OCI-LY7 (cell line): Measurements from ENCODE around the gene EBF3. TPM values are rescaled to one million over a fixed set of nuclear protein-coding genes. Genes with fewer than 3 reads are reported as not detected.

Experiments
- BruUV-seq: library from RNA; stranded (reverse); fragments of 400-500 nt; replicated peaks from 2 replicates; lab custom pipeline; 2021; lab: Mats Ljungman, UMichigan
- CTCF ChIA-PET: fragments of 300-600 bp; sonication (Branson Sonifier 250); formaldehyde crosslinking; loops from one replicate; lab custom pipeline; 2022; ENCODE audit warnings: antibody characterized with exemption; ENCODE audit not compliant: unreplicated experiment; lab: Charles Lee
- POLR2A ChIA-PET: fragments of 300-600 bp; sonication (Branson Sonifier 250); formaldehyde crosslinking; loops from one replicate; lab custom pipeline; 2022; ENCODE audit warnings: antibody characterized with exemption; lab: Charles Lee
- DNase-seq: peaks from one replicate; pipeline ENCODE4 v3.0.0-alpha.2; 2015; ENCODE audit warnings: low spot score
- H2AFZ ChIP-seq: fragments of 200-600 bp; sonication (generic), shearing (Covaris generic); 2 replicates; pipeline ENCODE4 v1.6.1; 2014; ENCODE audit warnings: mild to moderate bottlenecking, antibody characterized with exemption, low read length, moderate library complexity
- H3K27ac ChIP-seq: fragments of 200-600 bp; sonication (generic); 2 replicates; pipeline ENCODE4 v1.5.1; 2014; ENCODE audit warnings: mixed run types, low read depth, mild to moderate bottlenecking, moderate library complexity, low read length, inconsistent platforms; ENCODE audit not compliant: poor library complexity, severe bottlenecking
- H3K36me3 ChIP-seq: fragments of 200-600 bp; sonication (generic); 2 replicates; pipeline ENCODE4 v1.6.1; 2014; ENCODE audit warnings: mild to moderate bottlenecking, antibody characterized with exemption, low read length, moderate library complexity, mixed read lengths; ENCODE audit not compliant: insufficient read depth
- H3K4me1 ChIP-seq: fragments of 200-600 bp; sonication (generic); 2 replicates; pipeline ENCODE4 v1.5.1; 2014; ENCODE audit warnings: mild to moderate bottlenecking, low read length; ENCODE audit not compliant: insufficient read depth, poor library complexity, severe bottlenecking
- H3K4me2 ChIP-seq: fragments of 200-600 bp; sonication (generic); 2 replicates; pipeline ENCODE4 v1.6.1; 2014; ENCODE audit warnings: mild to moderate bottlenecking, low read length
- H3K4me3 ChIP-seq: fragments of 200-600 bp; sonication (generic); 2 replicates; pipeline ENCODE4 v1.5.1; 2014; ENCODE audit warnings: mild to moderate bottlenecking, low read depth, low read length; ENCODE audit not compliant: poor library complexity, severe bottlenecking
- H3K79me2 ChIP-seq: fragments of 200-600 bp; sonication (generic); 2 replicates; pipeline ENCODE4 v1.6.1; 2016; ENCODE audit warnings: low read depth, mild to moderate bottlenecking, low read length, moderate library complexity, mixed read lengths; ENCODE audit not compliant: insufficient read depth
- H3K9me2 ChIP-seq: fragments of 200-600 bp; sonication (generic); 2 replicates; pipeline ENCODE4 v1.6.1; 2016; ENCODE audit warnings: mild to moderate bottlenecking, low read length, mixed read lengths; ENCODE audit not compliant: insufficient read depth
- H3K9me3 ChIP-seq: fragments of 200-600 bp; sonication (generic); 2 replicates; pipeline ENCODE4 v1.6.1; 2014; ENCODE audit warnings: mild to moderate bottlenecking, mixed run types, low read length, mixed read lengths
- H4K20me1 ChIP-seq: fragments of 200-600 bp; sonication (generic); 2 replicates; pipeline ENCODE4 v1.6.1; 2014; ENCODE audit warnings: mild to moderate bottlenecking, antibody characterized with exemption, low read length, moderate library complexity, mixed read lengths; ENCODE audit not compliant: insufficient read depth
- CTCF ChIP-seq: fragments of 200-600 bp; sonication (generic); conservative IDR thresholded peaks from 2 replicates; pipeline ENCODE4 v1.5.1; 2014; ENCODE audit warnings: mild to moderate bottlenecking, antibody characterized with exemption, low read length, moderate library complexity, mixed read lengths
- EZH2phosphoT487 ChIP-seq: fragments of 200-600 bp; sonication (generic); IDR thresholded peaks from 2 replicates; pipeline ENCODE4 v1.6.1; 2018; ENCODE audit warnings: low read depth, borderline replicate concordance, mild to moderate bottlenecking, mixed run types, antibody characterized with exemption, low read length, moderate library complexity, mixed read lengths
- intact Hi-C: fragments of 100-400 bp; cut with micrococcal nuclease; formaldehyde crosslinking; loops from one replicate; pipeline ENCODE4 v1.10.0; 2022; ENCODE audit not compliant: unreplicated experiment
- total RNA-seq, 2 experiments: library from RNA; depleted of rRNA in 1 of 2; stranded (reverse); fragments of >200 nt in 1 of 2; shearing (Covaris generic) in 1 of 2; gene quantifications; 2 replicates each; pipeline ENCODE4 v1.2.3, GENCODE V29; 2014 to 2022

Gene EBF3
- total RNA-seq, 2 experiments from 2014 or later, result not detected

- ChIA-PET CTCF (no interaction called here), POLR2A (no interaction called here)
- Histone ChIP-seq H3K4me1 (no peaks in the 10 kb centered on the region), H3K9me3 (no peaks in the 10 kb centered on the region), H2AFZ (no peak overlapping the region), H3K79me2 (no peaks in the 10 kb centered on the region), H3K4me3 (no peak overlapping the region), H4K20me1 (no peaks in the 10 kb centered on the region), H3K4me2 (no peak overlapping the region), H3K27ac (no peak overlapping the region), H3K9me2 (no peaks in the 10 kb centered on the region), H3K36me3 (no peaks in the 10 kb centered on the region)
- no peak for DNase-seq
- BruUV-seq, result no TSS peak
- no peak for TF ChIP-seq EZH2phosphoT487
- TF ChIP-seq CTCF, result no peak
- intact Hi-C loops, result no loop called here
These were observed 41.4 kb downstream of the EBF3 start for GRCh38 chr10:129922598-129923123.

- no peaks in the 10 kb centered on the region for H3K79me2 ChIP-seq
- CTCF ChIA-PET, result no interaction called here
- H3K9me3 ChIP-seq, result no peaks in the 10 kb centered on the region
- no peak overlapping the region for H2AFZ ChIP-seq
- no peaks in the 10 kb centered on the region for H3K36me3 ChIP-seq
- H4K20me1 ChIP-seq, result no peaks in the 10 kb centered on the region
- H3K9me2 ChIP-seq, result no peaks in the 10 kb centered on the region
- no peak overlapping the region for H3K27ac ChIP-seq
- TF ChIP-seq CTCF (no peak), EZH2phosphoT487 (no peak)
- no peak overlapping the region for H3K4me2 ChIP-seq
- POLR2A ChIA-PET, result no interaction called here
- intact Hi-C loops, result no loop called here
- no TSS peak for BruUV-seq
- no peak overlapping the region for H3K4me3 ChIP-seq
- no peaks in the 10 kb centered on the region for H3K4me1 ChIP-seq
- DNase-seq, result no peak
These were observed 42.1 kb downstream of the EBF3 start for GRCh38 chr10:129921801-129922597.
